Measurements from ENCODE around the gene RNF144B. TPM values are rescaled to one million over a fixed set of nuclear protein-coding genes. Genes with fewer than 3 reads are reported as not detected.

Gene RNF144B
- total and polyA plus RNA-seq, 2 of the 13 experiments (the other 11 are each of a cell fraction or from before 2014, with no cell fraction given): 1.8 to 4.3 TPM

DNA sequence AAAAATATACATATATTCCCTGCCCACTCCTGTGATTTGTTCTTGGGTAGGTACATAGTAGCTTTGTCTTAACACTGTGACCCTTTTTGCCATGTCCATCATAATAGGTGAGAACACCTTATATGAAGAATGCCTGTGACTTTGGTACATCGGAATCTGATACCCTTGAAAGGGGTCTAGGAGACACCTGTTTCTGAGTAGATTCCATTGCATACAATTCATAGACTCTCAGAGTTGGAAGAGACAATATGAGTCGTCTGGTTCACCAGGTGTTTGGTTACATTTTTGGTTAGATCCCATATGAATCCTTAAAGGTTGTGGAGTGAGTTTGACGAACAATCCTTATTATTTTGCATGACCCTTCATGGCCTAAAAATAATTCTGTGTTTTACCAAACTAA is 36.3 kb downstream of the RNF144B start:
- BruUV-seq (replicated peaks): no TSS peak
- FAIRE-seq (no peak), DNase-seq (ENCODE audit: low spot score) (no peak), ATAC-seq (no peak)
- POLR2A ChIA-PET: no interaction called here
- H3K27me3 ChIP-seq (ENCODE audit: control insufficient read depth in 1 of 2, insufficient read depth in 2 of 2, low read length in 2 of 2): no peaks in the 10 kb centered on the region
- CTCF ChIA-PET (ENCODE audit: low intra/inter-chr PET ratio, low total read pairs): no interaction called here
- intact Hi-C loops (cut with micrococcal nuclease; ENCODE audit: unreplicated experiment): no loop called here
- H3K4me3 ChIP-seq (replicated peaks in 1 of 3; ENCODE audit: insufficient read depth in 1 of 3, low read depth in 2 of 3, low read length in 3 of 3): no peak overlapping the region
- H4K20me1 ChIP-seq (ENCODE audit: insufficient read depth, low read length): no peaks in the 10 kb centered on the region
- no peaks in the 10 kb centered on the region; a peak in 1 of 5 replicates for H3K36me3 ChIP-seq (replicated peaks in 1 of 2; ENCODE audit: control insufficient read depth in 1 of 2, insufficient read depth in 2 of 2, low read length in 2 of 2)
- peaks cover 22% of the 10 kb centered on the region for H3K4me1 ChIP-seq (ENCODE audit: insufficient read depth, low read length)
- no peak overlapping the region for H3K27ac ChIP-seq (ENCODE audit: extremely low read length, insufficient read depth, low read length)
- H3K79me2 ChIP-seq (ENCODE audit: insufficient read depth, low read length): no peaks in the 10 kb centered on the region
- no peaks in the 10 kb centered on the region for H3K9me3 ChIP-seq (ENCODE audit: low read length)
- no peak overlapping the region for H3K9ac ChIP-seq (ENCODE audit: insufficient read depth, low read depth, low read length)
- WGBS (ENCODE audit: low lambda C conversion rate): 64% methylated on average over 3 of the region's 3 CpGs
- no peak overlapping the region for H3K4me2 ChIP-seq (ENCODE audit: low read depth, low read length)
- no peak overlapping the region for H2AFZ ChIP-seq (ENCODE audit: low read length)
- in situ Hi-C loops (cut with HindIII; ENCODE audit: extremely low pct_ligation_motif_present, low pct_unique_long_range_greater_than_20kb): no loop called here
- TF ChIP-seq KLF6 (CRISPR knock-in tag; IDR thresholded peaks at IDR 0.05) (no peak), ZNF333 (CRISPR knock-in tag; IDR thresholded peaks at IDR 0.05; ENCODE audit: borderline replicate concordance) (no peak), E2F2 (CRISPR knock-in tag; IDR thresholded peaks at IDR 0.05; ENCODE audit: borderline replicate concordance) (no peak), ZNF329 (CRISPR knock-in tag; IDR thresholded peaks at IDR 0.05; ENCODE audit: low read depth) (no peak), IKZF1 (IDR thresholded peaks at IDR 0.05) (no peak), SP4 (CRISPR knock-in tag; IDR thresholded peaks at IDR 0.05) (no peak), RORA (CRISPR knock-in tag; IDR thresholded peaks at IDR 0.05) (no peak), ARNT2 (CRISPR knock-in tag; IDR thresholded peaks at IDR 0.05; ENCODE audit: low read depth) (no peak), ZNF619 (CRISPR knock-in tag; IDR thresholded peaks at IDR 0.05) (no peak), GZF1 (CRISPR knock-in tag; IDR thresholded peaks at IDR 0.05) (no peak), NRL (CRISPR knock-in tag; IDR thresholded peaks at IDR 0.05; ENCODE audit: borderline replicate concordance) (no peak), MXD4 (CRISPR knock-in tag; IDR thresholded peaks at IDR 0.05) (no peak), EP300 (IDR thresholded peaks at IDR 0.05; ENCODE audit: low read depth in 2 of 2, low read length in 2 of 2) (no peak), EP300 (CRISPR knock-in tag; IDR thresholded peaks at IDR 0.05; ENCODE audit: borderline replicate concordance) (no peak), GTF3A (CRISPR knock-in tag; conservative IDR thresholded peaks at IDR 0.05) (no peak), MAFG (CRISPR knock-in tag; IDR thresholded peaks at IDR 0.05) (no peak)
- TF ChIP-seq, protein P1, sequence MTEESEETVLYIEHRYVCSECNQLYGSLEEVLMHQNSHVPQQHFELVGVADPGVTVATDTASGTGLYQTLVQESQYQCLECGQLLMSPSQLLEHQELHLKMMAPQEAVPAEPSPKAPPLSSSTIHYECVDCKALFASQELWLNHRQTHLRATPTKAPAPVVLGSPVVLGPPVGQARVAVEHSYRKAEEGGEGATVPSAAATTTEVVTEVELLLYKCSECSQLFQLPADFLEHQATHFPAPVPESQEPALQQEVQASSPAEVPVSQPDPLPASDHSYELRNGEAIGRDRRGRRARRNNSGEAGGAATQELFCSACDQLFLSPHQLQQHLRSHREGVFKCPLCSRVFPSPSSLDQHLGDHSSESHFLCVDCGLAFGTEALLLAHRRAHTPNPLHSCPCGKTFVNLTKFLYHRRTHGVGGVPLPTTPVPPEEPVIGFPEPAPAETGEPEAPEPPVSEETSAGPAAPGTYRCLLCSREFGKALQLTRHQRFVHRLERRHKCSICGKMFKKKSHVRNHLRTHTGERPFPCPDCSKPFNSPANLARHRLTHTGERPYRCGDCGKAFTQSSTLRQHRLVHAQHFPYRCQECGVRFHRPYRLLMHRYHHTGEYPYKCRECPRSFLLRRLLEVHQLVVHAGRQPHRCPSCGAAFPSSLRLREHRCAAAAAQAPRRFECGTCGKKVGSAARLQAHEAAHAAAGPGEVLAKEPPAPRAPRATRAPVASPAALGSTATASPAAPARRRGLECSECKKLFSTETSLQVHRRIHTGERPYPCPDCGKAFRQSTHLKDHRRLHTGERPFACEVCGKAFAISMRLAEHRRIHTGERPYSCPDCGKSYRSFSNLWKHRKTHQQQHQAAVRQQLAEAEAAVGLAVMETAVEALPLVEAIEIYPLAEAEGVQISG (CRISPR knock-in tag; IDR thresholded peaks at IDR 0.05): no peak
- TF ChIP-seq, protein P2, sequence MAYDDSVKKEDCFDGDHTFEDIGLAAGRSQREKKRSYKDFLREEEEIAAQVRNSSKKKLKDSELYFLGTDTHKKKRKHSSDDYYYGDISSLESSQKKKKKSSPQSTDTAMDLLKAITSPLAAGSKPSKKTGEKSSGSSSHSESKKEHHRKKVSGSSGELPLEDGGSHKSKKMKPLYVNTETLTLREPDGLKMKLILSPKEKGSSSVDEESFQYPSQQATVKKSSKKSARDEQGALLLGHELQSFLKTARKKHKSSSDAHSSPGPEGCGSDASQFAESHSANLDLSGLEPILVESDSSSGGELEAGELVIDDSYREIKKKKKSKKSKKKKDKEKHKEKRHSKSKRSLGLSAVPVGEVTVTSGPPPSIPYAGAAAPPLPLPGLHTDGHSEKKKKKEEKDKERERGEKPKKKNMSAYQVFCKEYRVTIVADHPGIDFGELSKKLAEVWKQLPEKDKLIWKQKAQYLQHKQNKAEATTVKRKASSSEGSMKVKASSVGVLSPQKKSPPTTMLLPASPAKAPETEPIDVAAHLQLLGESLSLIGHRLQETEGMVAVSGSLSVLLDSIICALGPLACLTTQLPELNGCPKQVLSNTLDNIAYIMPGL (CRISPR knock-in tag; IDR thresholded peaks at IDR 0.05; ENCODE audit: borderline replicate concordance in 1 of 2, low read depth in 1 of 2): no peak
- TF ChIP-seq, protein P3, sequence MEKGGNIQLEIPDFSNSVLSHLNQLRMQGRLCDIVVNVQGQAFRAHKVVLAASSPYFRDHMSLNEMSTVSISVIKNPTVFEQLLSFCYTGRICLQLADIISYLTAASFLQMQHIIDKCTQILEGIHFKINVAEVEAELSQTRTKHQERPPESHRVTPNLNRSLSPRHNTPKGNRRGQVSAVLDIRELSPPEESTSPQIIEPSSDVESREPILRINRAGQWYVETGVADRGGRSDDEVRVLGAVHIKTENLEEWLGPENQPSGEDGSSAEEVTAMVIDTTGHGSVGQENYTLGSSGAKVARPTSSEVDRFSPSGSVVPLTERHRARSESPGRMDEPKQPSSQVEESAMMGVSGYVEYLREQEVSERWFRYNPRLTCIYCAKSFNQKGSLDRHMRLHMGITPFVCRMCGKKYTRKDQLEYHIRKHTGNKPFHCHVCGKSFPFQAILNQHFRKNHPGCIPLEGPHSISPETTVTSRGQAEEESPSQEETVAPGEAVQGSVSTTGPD (CRISPR knock-in tag; IDR thresholded peaks at IDR 0.05): no peak
